Measurements from ENCODE around the gene SNRPF.
A peak's percentile ranks its signal among the peaks of the same experiment; 100 is the strongest.
"Not testable (repeated sequence)": the region's sequence is repeated elsewhere in the genome, so short reads cannot be mapped to it uniquely, and the experiment has no call there.

SNRPF gene

DNA sequence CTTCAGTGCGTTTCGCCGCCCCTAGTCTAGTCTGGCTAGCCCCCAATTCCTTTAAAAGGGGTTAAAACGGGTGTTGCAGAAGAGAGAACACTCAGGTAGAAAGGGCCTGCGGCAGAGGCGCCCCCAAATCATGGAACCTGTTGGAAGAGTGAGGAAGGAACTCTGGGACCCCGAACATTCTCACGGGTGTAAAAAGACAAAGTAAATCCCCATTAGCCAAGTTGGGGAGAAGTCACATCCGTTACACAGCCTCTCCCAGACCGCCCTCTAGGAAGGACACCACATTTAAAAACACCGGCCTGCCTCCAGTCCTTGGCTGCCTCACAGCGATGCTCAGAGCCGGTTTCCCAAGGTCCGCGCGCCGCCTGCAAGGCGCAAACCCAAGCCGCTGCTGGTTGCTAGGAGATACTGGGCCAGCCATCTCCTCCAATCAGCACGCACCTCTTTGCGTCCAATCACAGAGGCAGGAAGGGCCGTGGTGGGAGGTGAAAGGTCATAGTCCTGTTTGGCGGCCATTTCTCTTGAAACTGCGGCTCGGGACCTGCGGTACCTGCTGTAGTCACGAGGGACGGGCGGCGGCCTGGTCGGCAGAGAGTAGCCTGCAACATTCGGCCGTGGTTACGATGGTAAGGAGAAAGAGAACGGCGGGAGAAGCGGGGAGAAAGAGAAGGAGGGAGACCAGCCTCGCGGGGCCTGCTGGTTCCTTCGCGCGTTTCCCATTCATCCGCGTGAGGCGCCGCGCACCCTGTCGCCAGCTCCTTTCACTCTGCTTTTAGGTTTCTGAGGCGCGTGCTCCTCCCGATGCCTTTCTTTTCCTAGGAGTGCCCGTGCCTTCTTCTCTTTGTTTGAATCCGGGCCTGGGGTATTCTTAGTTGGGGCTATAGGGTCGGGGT is at the start of gene SNRPF:
TSS of gene SNRPF (plus strand) at position 502 of the 893 bp plus-strand sequence. CDS start at position 624, 122 bp downstream.
- DNase-seq (ENCODE audit: low read depth) = peak; percentile 90
- TF ChIP-seq, protein P1, sequence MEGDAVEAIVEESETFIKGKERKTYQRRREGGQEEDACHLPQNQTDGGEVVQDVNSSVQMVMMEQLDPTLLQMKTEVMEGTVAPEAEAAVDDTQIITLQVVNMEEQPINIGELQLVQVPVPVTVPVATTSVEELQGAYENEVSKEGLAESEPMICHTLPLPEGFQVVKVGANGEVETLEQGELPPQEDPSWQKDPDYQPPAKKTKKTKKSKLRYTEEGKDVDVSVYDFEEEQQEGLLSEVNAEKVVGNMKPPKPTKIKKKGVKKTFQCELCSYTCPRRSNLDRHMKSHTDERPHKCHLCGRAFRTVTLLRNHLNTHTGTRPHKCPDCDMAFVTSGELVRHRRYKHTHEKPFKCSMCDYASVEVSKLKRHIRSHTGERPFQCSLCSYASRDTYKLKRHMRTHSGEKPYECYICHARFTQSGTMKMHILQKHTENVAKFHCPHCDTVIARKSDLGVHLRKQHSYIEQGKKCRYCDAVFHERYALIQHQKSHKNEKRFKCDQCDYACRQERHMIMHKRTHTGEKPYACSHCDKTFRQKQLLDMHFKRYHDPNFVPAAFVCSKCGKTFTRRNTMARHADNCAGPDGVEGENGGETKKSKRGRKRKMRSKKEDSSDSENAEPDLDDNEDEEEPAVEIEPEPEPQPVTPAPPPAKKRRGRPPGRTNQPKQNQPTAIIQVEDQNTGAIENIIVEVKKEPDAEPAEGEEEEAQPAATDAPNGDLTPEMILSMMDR (IDR thresholded peaks at IDR 0.05; ENCODE audit: control insufficient read depth, insufficient read depth, low read depth, low read length, missing control alignments) = no peak
- H3K4me3 ChIP-seq (ENCODE audit: control insufficient read depth, low read depth, low read length) = peak within 1 kb of the TSS; percentile 66

DNA sequence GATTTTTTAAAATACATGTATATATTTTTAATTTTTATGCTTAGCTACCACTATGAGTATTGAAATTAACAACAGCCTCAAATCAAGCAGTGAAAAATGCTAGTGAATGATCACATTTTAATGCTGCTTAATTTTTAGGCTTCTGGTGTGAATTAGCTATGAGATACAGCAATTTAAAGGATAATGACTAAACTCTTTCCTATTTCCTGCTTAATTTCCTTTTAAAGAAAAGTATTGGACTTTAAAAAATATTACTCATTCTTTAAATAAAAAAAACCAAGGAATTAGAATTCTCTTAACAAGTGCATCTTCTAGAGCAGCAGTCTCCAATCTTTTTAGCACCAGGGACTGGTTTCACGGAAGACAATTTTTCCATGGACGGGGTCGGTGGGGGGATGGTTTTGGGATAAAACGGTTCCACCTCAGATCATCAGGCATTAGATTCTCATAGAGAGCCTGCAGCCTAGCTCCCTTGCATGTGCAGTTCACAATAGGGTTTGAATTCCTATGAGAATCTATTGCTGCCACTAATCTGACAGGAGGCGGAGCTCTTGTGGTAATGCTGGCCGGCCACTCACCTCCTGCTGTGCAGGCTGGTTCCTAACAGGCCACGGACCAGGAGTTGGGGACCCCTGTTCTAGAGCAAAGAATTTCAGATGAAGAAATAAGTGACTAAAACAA is 49.6 kb upstream of the SNRPF start:
- H3K4me3 ChIP-seq (ENCODE audit: control insufficient read depth, low read depth, low read length) = no peak overlapping the region
- no peak for DNase-seq (ENCODE audit: low read depth)
- TF ChIP-seq, protein P1 (IDR thresholded peaks at IDR 0.05; ENCODE audit: control insufficient read depth, insufficient read depth, low read depth, low read length, missing control alignments) = no peak

DNA sequence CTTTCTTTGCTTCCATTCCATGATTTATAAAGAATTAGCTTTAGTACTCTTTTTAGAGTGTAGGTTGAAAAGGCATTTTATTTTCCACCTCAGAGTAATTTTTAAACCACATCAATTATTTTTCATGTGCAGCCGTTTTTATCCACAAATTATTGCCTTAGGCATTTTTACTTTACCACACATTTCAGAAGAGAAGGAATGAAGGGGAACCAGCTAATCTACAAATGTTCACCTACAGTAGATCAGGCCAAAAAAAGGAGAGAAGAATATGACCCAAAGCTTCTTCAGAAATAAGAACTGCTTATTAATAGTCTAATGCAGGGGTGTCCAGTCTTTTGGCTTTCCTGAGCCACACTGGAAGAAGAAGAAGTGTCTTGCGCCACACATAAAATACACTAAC is 48.3 kb upstream of the SNRPF start:
- no peak overlapping the region for H3K4me3 ChIP-seq (ENCODE audit: control insufficient read depth, low read depth, low read length)
- no peak for DNase-seq (ENCODE audit: low read depth)
- TF ChIP-seq, protein P1 (IDR thresholded peaks at IDR 0.05; ENCODE audit: control insufficient read depth, insufficient read depth, low read depth, low read length, missing control alignments) = no peak

DNA sequence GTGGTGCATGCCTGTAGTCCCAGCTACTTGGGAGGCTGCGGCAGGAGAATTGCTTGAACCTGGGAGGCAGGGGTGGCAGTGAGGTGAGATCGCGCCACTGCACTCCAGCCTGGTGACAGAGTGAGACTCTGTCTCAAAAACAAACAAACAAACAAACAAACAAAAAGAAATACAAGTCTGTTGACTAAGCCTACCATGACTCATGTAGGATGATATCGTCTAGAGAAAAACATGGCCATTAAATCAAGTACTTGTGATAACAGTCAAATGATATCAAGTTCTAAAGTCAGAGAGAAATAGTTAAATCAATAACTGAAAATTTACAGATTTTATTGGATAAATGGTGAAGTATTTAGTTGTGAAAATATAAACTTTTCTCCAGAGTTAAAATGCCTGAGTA is 46.6 kb upstream of the SNRPF start:
- DNase-seq (ENCODE audit: low read depth); H3K4me3 ChIP-seq (ENCODE audit: control insufficient read depth, low read depth, low read length): not testable (repeated sequence)

DNA sequence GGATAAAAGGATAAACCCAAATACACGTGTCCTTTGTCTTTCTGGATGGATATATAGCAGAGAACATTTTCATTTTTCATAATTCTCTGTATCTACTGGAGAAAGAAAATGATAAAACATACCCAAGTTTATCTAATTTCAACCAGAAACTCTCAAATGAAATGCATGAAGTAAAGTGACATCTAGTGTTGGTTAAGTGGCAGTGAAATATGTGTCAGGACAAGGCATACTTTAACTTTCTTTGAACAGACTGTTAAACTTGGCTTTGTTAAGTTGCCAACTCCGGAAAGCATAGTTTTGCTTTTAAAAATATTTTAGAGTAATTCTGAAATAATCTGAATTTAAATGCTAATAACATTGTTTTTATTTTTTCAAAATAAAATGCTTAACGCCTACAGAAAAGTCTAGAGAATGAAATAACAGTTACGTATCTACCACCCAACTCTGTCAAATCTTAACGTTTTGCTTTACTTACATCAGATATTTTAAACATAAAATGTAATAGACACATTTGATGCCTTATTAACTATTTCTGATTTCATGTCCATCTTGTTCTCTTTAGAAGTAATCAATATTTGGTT is 43.0 kb upstream of the SNRPF start:
- TF ChIP-seq, protein P1 (IDR thresholded peaks at IDR 0.05; ENCODE audit: control insufficient read depth, insufficient read depth, low read depth, low read length, missing control alignments) = peak; percentile 66
- no peak for DNase-seq (ENCODE audit: low read depth)
- no peak overlapping the region for H3K4me3 ChIP-seq (ENCODE audit: control insufficient read depth, low read depth, low read length)

DNA sequence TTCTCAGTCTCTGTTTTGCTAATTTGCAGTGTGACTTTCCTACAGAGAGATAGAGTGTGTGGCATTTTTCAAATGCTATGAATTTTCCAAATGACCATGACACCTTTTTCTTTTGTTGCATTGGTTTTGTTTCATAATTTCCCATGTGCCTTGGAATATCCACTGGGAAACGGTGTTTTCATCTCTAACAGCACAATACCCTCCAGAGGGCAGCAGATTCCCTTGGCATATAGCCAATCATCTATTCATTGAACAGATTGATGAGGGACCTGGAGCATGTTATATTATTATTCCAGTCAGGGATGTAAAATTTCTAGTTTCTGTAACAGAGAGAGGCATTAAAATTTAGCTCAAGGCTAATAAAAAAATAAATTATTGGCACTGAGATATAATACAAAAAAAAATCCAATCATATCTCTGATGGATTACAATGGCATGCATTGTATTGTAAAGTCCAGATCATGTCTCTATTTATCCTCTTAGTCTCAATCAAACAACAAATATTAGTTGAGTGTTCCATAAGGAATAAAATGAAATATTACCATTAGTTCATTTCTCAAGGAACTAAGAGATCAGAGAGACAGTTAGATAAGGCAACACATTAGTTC is 38.6 kb upstream of the SNRPF start:
- H3K4me3 ChIP-seq (ENCODE audit: control insufficient read depth, low read depth, low read length) = no peak overlapping the region
- TF ChIP-seq, protein P1 (IDR thresholded peaks at IDR 0.05; ENCODE audit: control insufficient read depth, insufficient read depth, low read depth, low read length, missing control alignments) = peak; percentile 61
- no peak for DNase-seq (ENCODE audit: low read depth)
